Amygdala (tissue), 56 donors: ENCODE results near the gene RAD9A.
A peak's percentile ranks its signal among the peaks of the same experiment; 100 is the strongest.

Experiments
- DNase-seq, 56 donors: peaks; one replicate each; lab custom pipeline; 2025; lab: John Stamatoyannopoulos, UW

RAD9A gene

GRCh38 chr11:67406969-67407687 is 15.3 kb downstream of the RAD9A start:
- peak in 36 of 56 donors; percentile 18 to 77 (median 50) for DNase-seq

- no peak for DNase-seq
These were observed 15.9 kb downstream of the RAD9A start for GRCh38 chr11:67407688-67408163.

GRCh38 chr11:67408437-67409200 is 16.8 kb downstream of the RAD9A start:
- DNase-seq = no peak

GRCh38 chr11:67409261-67409666 is 17.5 kb downstream of the RAD9A start:
- DNase-seq = no peak

GRCh38 chr11:67409781-67410368 is 18.1 kb downstream of the RAD9A start:
- DNase-seq = peak in 5 of 56 donors; percentile 49 to 82 (median 71)

GRCh38 chr11:67410369-67410831 is 18.6 kb downstream of the RAD9A start:
- DNase-seq = peak in 53 of 56 donors; percentile 27 to 92 (median 77)

GRCh38 chr11:67410984-67411784 is 19.4 kb downstream of the RAD9A start:
- DNase-seq = no peak

GRCh38 chr11:67411785-67412152 is 20.0 kb downstream of the RAD9A start:
- no peak for DNase-seq

GRCh38 chr11:67412495-67413179 is 20.9 kb downstream of the RAD9A start:
- DNase-seq = no peak

GRCh38 chr11:67413266-67413849 is 21.6 kb downstream of the RAD9A start:
- peak in 4 of 56 donors; percentile 21 to 44 (median 22) for DNase-seq

GRCh38 chr11:67415501-67416304 is 23.9 kb downstream of the RAD9A start, which contains the start of gene CARNS1:
CARNS1 (plus strand) TSS chr11:67415678; CDS start chr11:67416200, 522 bp downstream.
- DNase-seq = peak in 36 of 56 donors; percentile 25 to 89 (median 74)

- DNase-seq = peak in 16 of 56 donors; percentile 22 to 69 (median 34)
These were observed 24.9 kb downstream of the RAD9A start for GRCh38 chr11:67416416-67417335.

- DNase-seq = no peak
These were observed 25.6 kb downstream of the RAD9A start for GRCh38 chr11:67417425-67417824.

- DNase-seq = peak in 2 of 56 donors; percentile 24 to 36
These were observed 26.9 kb downstream of the RAD9A start for GRCh38 chr11:67418476-67419281.

GRCh38 chr11:67419325-67420049 is 27.7 kb downstream of the RAD9A start:
- DNase-seq = no peak
